K562 (cell line): Measurements from ENCODE around the gene ANO2. TPM values are rescaled to one million over a fixed set of nuclear protein-coding genes. Genes with fewer than 3 reads are reported as not detected.
A peak's percentile ranks its signal among the peaks of the same experiment; 100 is the strongest.

Source experiments
- CEBPB ChIP-seq: fragments of 450-650 bp; IDR thresholded peaks from 2 replicates; pipeline ENCODE4 v1.6.1; 2016; ENCODE audit warnings: missing genetic modification characterization, missing compliant biosample characterization
- CTCFL ChIP-seq: IDR thresholded peaks from 2 replicates; pipeline ENCODE4 v1.6.1; 2011; ENCODE audit warnings: borderline replicate concordance, low read depth, mild to moderate bottlenecking, moderate library complexity, low read length; ENCODE audit not compliant: insufficient read depth, poor library complexity, severe bottlenecking
- CXXC5 ChIP-seq: fragments of 250-450 bp; sonication (Bioruptor Pico); IDR thresholded peaks from 2 replicates; pipeline ENCODE4 v1.8.0; 2022; ENCODE audit warnings: inconsistent platforms, mild to moderate bottlenecking, moderate library complexity
- DMBX1 ChIP-seq: fragments of 250-450 bp; sonication (Bioruptor Pico); IDR thresholded peaks from 2 replicates; pipeline ENCODE4 v1.8.0; 2022; ENCODE audit warnings: inconsistent platforms, mild to moderate bottlenecking, moderate library complexity, borderline replicate concordance
- HCFC1 ChIP-seq: IDR thresholded peaks from 2 replicates; pipeline ENCODE4 v1.6.1; 2012; ENCODE audit warnings: low read depth, low read length, improper control_type of control experiment
- HSF4 ChIP-seq: fragments of 250-450 bp; sonication (Bioruptor Pico); IDR thresholded peaks from 2 replicates; pipeline ENCODE4 v2.1.2; 2022; ENCODE audit warnings: mild to moderate bottlenecking, moderate library complexity, borderline replicate concordance
- PYGO2 ChIP-seq: fragments of 450-650 bp; IDR thresholded peaks from 2 replicates; pipeline ENCODE4 v1.6.1; 2016; ENCODE audit warnings: mild to moderate bottlenecking, missing genetic modification characterization, moderate library complexity, missing compliant biosample characterization
- RBBP5 ChIP-seq: fragments of 200-600 bp; sonication (generic); IDR thresholded peaks from 2 replicates; pipeline ENCODE4 v1.6.1; 2012; ENCODE audit warnings: borderline replicate concordance, mild to moderate bottlenecking, low read length, control low read depth, inconsistent platforms; ENCODE audit not compliant: insufficient read depth, poor library complexity, severe bottlenecking
- SMAD4 ChIP-seq: fragments of 250-450 bp; sonication (Bioruptor Pico); conservative IDR thresholded peaks from 2 replicates; pipeline ENCODE4 v1.8.0; 2021; ENCODE audit warnings: inconsistent platforms, mild to moderate bottlenecking, moderate library complexity
- SPI1 ChIP-seq: IDR thresholded peaks from 2 replicates; pipeline ENCODE4 v1.6.1; 2011; ENCODE audit warnings: low read depth, low read length, control low read depth, borderline replicate concordance
- U2AF2 ChIP-seq: fragments of 200-400 bp; formaldehyde crosslinking; optimal IDR thresholded peaks from 2 replicates; pipeline ENCODE3; 2017; ENCODE audit warnings: low read depth, mild to moderate bottlenecking, low read length
- ZBTB26 ChIP-seq: fragments of 450-650 bp; formaldehyde crosslinking; IDR thresholded peaks from 2 replicates; pipeline ENCODE4 v1.4.0; 2022; ENCODE audit warnings: missing genetic modification characterization
- ZNF184 ChIP-seq: sonication (generic); formaldehyde crosslinking; IDR thresholded peaks from 2 replicates; pipeline ENCODE4 v1.5.0; 2020; ENCODE audit warnings: missing genetic modification reagents
- ZNF311 ChIP-seq: fragments of 250-450 bp; sonication (Bioruptor Pico); IDR thresholded peaks from 2 replicates; pipeline ENCODE4 v1.4.0; 2020; ENCODE audit warnings: mild to moderate bottlenecking, moderate library complexity
- ZNF431 ChIP-seq: sonication (generic); formaldehyde crosslinking; IDR thresholded peaks from 2 replicates; pipeline ENCODE4 v1.8.0; 2022; ENCODE audit warnings: mild to moderate bottlenecking, missing genetic modification reagents
- polyA plus RNA-seq, 8 experiments: library from polyadenylated mRNA; depleted of rRNA in 4 of 8; stranded (reverse) in 5 of 8; unstranded in 3 of 8; fragments of >200 nt; fragmentation: Nextera tagmentation in 2 of 8; fragmentation: Illumina TruSeq in 1 of 8; extraction: Ambion mirVana in 2 of 8; extraction: Trizol in 1 of 8; gene quantifications; 2 replicates each; pipeline versions ENCODE4 v1.2.1 to v1.2.3, GENCODE V29; 2011 to 2014; ENCODE audit warnings: inconsistent platforms in 1 of 8, missing spikeins in 1 of 8
- total RNA-seq, 7 experiments: library from RNA; depleted of rRNA in 6 of 7; stranded (reverse); fragments of >200 nt in 6 of 7; fragmentation: Illumina TruSeq in 2 of 7; extraction: Trizol in 2 of 7; gene quantifications; 2 replicates each; pipeline versions ENCODE4 v1.2.1 to v1.2.3, GENCODE V29; 2011 to 2021; ENCODE audit warnings: low replicate concordance in 1 of 7
- TF ChIP-seq, protein P1 (sequence below): sonication (generic); IDR thresholded peaks from 2 replicates; pipeline ENCODE4 v1.6.1; 2016
- TF ChIP-seq, protein P2 (sequence below): sonication (generic); formaldehyde crosslinking; IDR thresholded peaks from 2 replicates; pipeline ENCODE4 v1.8.1; 2023; ENCODE audit warnings: mild to moderate bottlenecking, missing genetic modification reagents, moderate library complexity
- TF ChIP-seq, protein P3 (sequence below): sonication (generic); formaldehyde crosslinking; IDR thresholded peaks from 2 replicates; pipeline ENCODE4 v1.8.1; 2022; ENCODE audit warnings: missing genetic modification reagents

Gene ANO2
- total and polyA plus RNA-seq, 9 of the 15 experiments (the other 6 are each of a cell fraction or from before 2014, with no cell fraction given), result 0.64 TPM; not detected in 8

- TF ChIP-seq RBBP5, result no peak
- peak; percentile 47 for TF ChIP-seq SMAD4 (CRISPR knock-in tag)
- TF ChIP-seq HSF4 (CRISPR knock-in tag), result no peak
- TF ChIP-seq CEBPB (tag), result no peak
- TF ChIP-seq ZBTB26 (CRISPR knock-in tag), result no peak
- TF ChIP-seq, protein P1, sequence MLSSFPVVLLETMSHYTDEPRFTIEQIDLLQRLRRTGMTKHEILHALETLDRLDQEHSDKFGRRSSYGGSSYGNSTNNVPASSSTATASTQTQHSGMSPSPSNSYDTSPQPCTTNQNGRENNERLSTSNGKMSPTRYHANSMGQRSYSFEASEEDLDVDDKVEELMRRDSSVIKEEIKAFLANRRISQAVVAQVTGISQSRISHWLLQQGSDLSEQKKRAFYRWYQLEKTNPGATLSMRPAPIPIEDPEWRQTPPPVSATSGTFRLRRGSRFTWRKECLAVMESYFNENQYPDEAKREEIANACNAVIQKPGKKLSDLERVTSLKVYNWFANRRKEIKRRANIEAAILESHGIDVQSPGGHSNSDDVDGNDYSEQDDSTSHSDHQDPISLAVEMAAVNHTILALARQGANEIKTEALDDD, result no peak
- TF ChIP-seq CXXC5 (CRISPR knock-in tag), result no peak
- no peak for TF ChIP-seq U2AF2
- TF ChIP-seq, protein P2, sequence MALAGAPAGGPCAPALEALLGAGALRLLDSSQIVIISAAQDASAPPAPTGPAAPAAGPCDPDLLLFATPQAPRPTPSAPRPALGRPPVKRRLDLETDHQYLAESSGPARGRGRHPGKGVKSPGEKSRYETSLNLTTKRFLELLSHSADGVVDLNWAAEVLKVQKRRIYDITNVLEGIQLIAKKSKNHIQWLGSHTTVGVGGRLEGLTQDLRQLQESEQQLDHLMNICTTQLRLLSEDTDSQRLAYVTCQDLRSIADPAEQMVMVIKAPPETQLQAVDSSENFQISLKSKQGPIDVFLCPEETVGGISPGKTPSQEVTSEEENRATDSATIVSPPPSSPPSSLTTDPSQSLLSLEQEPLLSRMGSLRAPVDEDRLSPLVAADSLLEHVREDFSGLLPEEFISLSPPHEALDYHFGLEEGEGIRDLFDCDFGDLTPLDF, result no peak
- TF ChIP-seq, protein P3, sequence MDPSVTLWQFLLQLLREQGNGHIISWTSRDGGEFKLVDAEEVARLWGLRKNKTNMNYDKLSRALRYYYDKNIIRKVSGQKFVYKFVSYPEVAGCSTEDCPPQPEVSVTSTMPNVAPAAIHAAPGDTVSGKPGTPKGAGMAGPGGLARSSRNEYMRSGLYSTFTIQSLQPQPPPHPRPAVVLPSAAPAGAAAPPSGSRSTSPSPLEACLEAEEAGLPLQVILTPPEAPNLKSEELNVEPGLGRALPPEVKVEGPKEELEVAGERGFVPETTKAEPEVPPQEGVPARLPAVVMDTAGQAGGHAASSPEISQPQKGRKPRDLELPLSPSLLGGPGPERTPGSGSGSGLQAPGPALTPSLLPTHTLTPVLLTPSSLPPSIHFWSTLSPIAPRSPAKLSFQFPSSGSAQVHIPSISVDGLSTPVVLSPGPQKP (CRISPR knock-in tag), result no peak
- TF ChIP-seq ZNF184 (CRISPR knock-in tag), result no peak
- no peak for TF ChIP-seq SPI1
- no peak for TF ChIP-seq CTCFL
- peak; percentile 88 for TF ChIP-seq DMBX1
- no peak for TF ChIP-seq PYGO2 (tag)
- no peak for TF ChIP-seq ZNF431 (CRISPR knock-in tag)
- no peak for TF ChIP-seq HCFC1
- TF ChIP-seq ZNF311 (CRISPR knock-in tag), result no peak
Observed at GRCh38 chr12:5723711-5724252, 221.3 kb downstream of the ANO2 start (continued).
